Gastroesophageal sphincter (tissue), 3 donors: ENCODE measurements around the gene CCDC85A.

Experiments used
- CTCF ChIP-seq, 4 experiments: fragments of 200-600 bp in 2 of 4; fragments of 450-650 bp in 2 of 4; sonication (generic) in 1 of 4; IDR thresholded peaks; one replicate each; pipeline ENCODE4 v1.5.1; 2017 to 2019; ENCODE audit warnings: antibody characterized with exemption in 4 of 4, mild to moderate bottlenecking in 2 of 4, moderate library complexity in 2 of 4
- EP300 ChIP-seq: sonication (generic); formaldehyde crosslinking; IDR thresholded peaks from one replicate; pipeline ENCODE4 v1.6.1; 2017; ENCODE audit warnings: antibody characterized with exemption, mild to moderate bottlenecking
- POLR2A ChIP-seq, 2 donors: fragments of 450-650 bp; IDR thresholded peaks; one replicate each; pipeline ENCODE4 v1.6.1; 2017; ENCODE audit warnings: antibody characterized with exemption in 2 of 2, mild to moderate bottlenecking in 2 of 2, moderate library complexity in 1 of 2
- POLR2AphosphoS5 ChIP-seq: sonication (generic); formaldehyde crosslinking; IDR thresholded peaks from one replicate; pipeline ENCODE4 v1.6.1; 2017; ENCODE audit warnings: antibody characterized with exemption

DNA sequence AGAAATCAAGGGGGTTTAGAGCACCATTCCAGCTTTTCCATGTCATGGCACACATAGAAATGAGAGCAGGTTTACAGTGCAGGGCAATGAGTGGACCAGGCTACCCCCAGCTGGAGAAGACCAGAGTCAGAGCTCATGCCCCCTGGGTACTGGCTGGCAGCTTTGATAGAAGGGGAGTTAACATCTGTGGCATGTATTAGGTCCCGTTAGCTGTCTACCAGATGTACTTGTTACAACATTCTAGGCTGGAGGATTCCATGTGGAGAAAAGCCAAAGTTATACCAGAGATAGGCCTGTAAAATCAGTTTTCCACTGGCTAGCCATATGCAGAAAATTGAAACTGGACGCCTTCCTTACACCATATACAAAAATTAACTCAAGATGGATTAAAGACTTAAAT lies 109.2 kb downstream of the CCDC85A start:
- TF ChIP-seq CTCF (IDR thresholded peaks at IDR 0.05) (no peak), POLR2AphosphoS5 (no peak), EP300 (no peak), POLR2A (IDR thresholded peaks at IDR 0.05) (no peak)
